GM12878 (cell line): Measurements from ENCODE around the gene EPRS1. TPM values are rescaled to one million over a fixed set of nuclear protein-coding genes. Genes with fewer than 3 reads are reported as not detected.

ENCODE experiments used
- CTCF ChIP-seq, 3 experiments: IDR thresholded peaks in 2 of 3; conservative IDR thresholded peaks in 1 of 3; 2 replicates each; pipeline ENCODE4 v1.5.1; 2011; ENCODE audit warnings: low read depth in 3 of 3, low read length in 3 of 3, mild to moderate bottlenecking in 3 of 3, control low read depth in 2 of 3, moderate library complexity in 2 of 3, inconsistent platforms in 1 of 3, mixed read lengths in 1 of 3; ENCODE audit not compliant: control insufficient read depth in 2 of 3, insufficient read depth in 1 of 3; ENCODE audit errors: extremely low read depth in 1 of 3
- GABPA ChIP-seq: IDR thresholded peaks from 2 replicates; pipeline ENCODE4 v1.6.1; 2014; ENCODE audit warnings: antibody characterized with exemption, low read depth, mild to moderate bottlenecking, inconsistent platforms
- HDAC2 ChIP-seq: fragments of 200-600 bp; sonication (generic); IDR thresholded peaks from 2 replicates; pipeline ENCODE4 v1.6.1; 2017
- NKRF ChIP-seq: fragments of 450-650 bp; conservative IDR thresholded peaks from 2 replicates; pipeline ENCODE4 v1.6.1; 2017; ENCODE audit warnings: mild to moderate bottlenecking, moderate library complexity
- polyA plus RNA-seq, 11 experiments: library from polyadenylated mRNA; depleted of rRNA in 4 of 11; unstranded in 6 of 11; stranded (reverse) in 5 of 11; fragments of >200 nt; fragmentation: Nextera tagmentation in 4 of 11; fragmentation: Illumina TruSeq in 1 of 11; extraction: Ambion mirVana in 4 of 11; extraction: Trizol in 1 of 11; gene quantifications; 1 replicate in 1 of 11; 2 replicates in 10 of 11; pipeline versions ENCODE4 v1.2.1 to v1.2.3, GENCODE V29; 2011 to 2016; ENCODE audit warnings: inconsistent platforms in 2 of 11, missing spikeins in 2 of 11, low read depth in 1 of 11
- total RNA-seq, 4 experiments: library from RNA; depleted of rRNA in 3 of 4; stranded (reverse); fragments of >200 nt in 3 of 4; fragmentation: Illumina TruSeq in 1 of 4; extraction: Trizol in 1 of 4; gene quantifications; 2 replicates each; pipeline versions ENCODE4 v1.2.1 to v1.2.3, GENCODE V29; 2013 to 2021
- TF ChIP-seq, protein P1 (sequence below): IDR thresholded peaks from 2 replicates; pipeline ENCODE4 v1.6.1; 2011; ENCODE audit warnings: low read depth, mild to moderate bottlenecking, low read length, moderate library complexity, borderline replicate concordance; ENCODE audit errors: extremely low read depth

EPRS1 gene
- total and polyA plus RNA-seq, 10 of the 15 experiments (the other 5 are each of a cell fraction or from before 2014, with no cell fraction given), result 68.2 to 175 (median 119) TPM

- TF ChIP-seq NKRF, result no peak
- TF ChIP-seq, protein P1, sequence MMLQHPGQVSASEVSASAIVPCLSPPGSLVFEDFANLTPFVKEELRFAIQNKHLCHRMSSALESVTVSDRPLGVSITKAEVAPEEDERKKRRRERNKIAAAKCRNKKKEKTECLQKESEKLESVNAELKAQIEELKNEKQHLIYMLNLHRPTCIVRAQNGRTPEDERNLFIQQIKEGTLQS, result no peak
- TF ChIP-seq CTCF (IDR thresholded peaks at IDR 0.05 in 2 of 3, conservative IDR thresholded peaks at IDR 0.05 in 1 of 3; ENCODE audit: control insufficient read depth in 2 of 3, extremely low read depth in 1 of 3, insufficient read depth in 1 of 3, low read depth in 3 of 3, low read length in 3 of 3), result no peak
- no peak for TF ChIP-seq HDAC2
- TF ChIP-seq GABPA, result no peak
Observed at GRCh38 chr1:220092694-220093093, 46.4 kb upstream of the EPRS1 start (continued).
